SK-N-SH treated with all-trans-retinoic acid at 6 μM for 48 hours (cell line): ENCODE measurements around the gene ZMYND8.

Experiments
- OSR1 ChIP-seq: fragments of 250-450 bp; sonication (Bioruptor Pico); IDR thresholded peaks from 2 replicates; pipeline ENCODE4 v1.8.0; 2022; ENCODE audit warnings: moderate library complexity, mild to moderate bottlenecking, inconsistent platforms
- TCF4 ChIP-seq: fragments of 250-450 bp; sonication (Bioruptor Pico); IDR thresholded peaks from 2 replicates; pipeline ENCODE4 v1.8.0; 2021; ENCODE audit warnings: mild to moderate bottlenecking, moderate library complexity, borderline replicate concordance
- ZFP3 ChIP-seq: fragments of 250-450 bp; sonication (Bioruptor Pico); IDR thresholded peaks from 2 replicates; pipeline ENCODE4 v1.5.0; 2020; ENCODE audit warnings: mild to moderate bottlenecking, moderate library complexity
- TF ChIP-seq, protein P1 (sequence below): fragments of 250-450 bp; sonication (Bioruptor Pico); IDR thresholded peaks from 2 replicates; pipeline ENCODE4 v1.5.1; 2020; ENCODE audit warnings: low read depth, mild to moderate bottlenecking, moderate library complexity
- TF ChIP-seq, protein P2 (sequence below): fragments of 250-450 bp; sonication (Bioruptor Pico); IDR thresholded peaks from 2 replicates; pipeline ENCODE4 v1.8.0; 2020; ENCODE audit warnings: mild to moderate bottlenecking, moderate library complexity, borderline replicate concordance

DNA sequence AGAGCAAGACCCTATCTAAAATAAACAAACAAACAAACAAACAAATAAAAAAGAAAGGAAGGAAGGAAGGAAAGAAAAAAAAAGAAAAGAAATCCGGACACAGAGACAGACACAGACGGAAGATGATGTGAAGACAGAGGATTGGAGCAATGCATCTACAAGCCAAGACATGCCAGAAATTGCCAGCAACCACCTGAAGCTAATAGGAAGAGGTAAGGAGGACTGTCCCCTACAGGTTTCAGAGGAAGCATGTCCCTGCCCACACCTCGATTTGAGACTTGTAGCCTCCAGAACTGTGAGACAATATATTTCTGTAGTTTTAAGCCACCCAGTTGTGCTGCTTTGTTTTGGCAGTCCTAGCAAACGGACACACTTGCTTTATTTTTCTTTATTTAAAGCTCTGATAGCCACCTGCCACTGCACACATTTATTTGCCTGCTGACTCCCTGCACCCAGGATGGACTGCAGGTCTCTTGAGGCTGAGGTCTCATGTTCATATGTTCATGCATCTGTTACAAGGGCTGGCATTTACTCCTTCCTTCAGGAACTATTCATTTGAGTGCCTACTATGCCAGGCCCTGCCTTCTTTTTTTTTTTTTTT, 20.7 kb upstream of the ZMYND8 start:
- TF ChIP-seq OSR1 (CRISPR knock-in tag) (no peak), ZFP3 (CRISPR knock-in tag) (no peak), TCF4 (CRISPR knock-in tag) (no peak)
- TF ChIP-seq, protein P1, sequence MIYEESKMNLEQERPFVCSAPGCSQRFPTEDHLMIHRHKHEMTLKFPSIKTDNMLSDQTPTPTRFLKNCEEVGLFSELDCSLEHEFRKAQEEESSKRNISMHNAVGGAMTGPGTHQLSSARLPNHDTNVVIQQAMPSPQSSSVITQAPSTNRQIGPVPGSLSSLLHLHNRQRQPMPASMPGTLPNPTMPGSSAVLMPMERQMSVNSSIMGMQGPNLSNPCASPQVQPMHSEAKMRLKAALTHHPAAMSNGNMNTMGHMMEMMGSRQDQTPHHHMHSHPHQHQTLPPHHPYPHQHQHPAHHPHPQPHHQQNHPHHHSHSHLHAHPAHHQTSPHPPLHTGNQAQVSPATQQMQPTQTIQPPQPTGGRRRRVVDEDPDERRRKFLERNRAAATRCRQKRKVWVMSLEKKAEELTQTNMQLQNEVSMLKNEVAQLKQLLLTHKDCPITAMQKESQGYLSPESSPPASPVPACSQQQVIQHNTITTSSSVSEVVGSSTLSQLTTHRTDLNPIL (CRISPR knock-in tag), result no peak
- TF ChIP-seq, protein P2, sequence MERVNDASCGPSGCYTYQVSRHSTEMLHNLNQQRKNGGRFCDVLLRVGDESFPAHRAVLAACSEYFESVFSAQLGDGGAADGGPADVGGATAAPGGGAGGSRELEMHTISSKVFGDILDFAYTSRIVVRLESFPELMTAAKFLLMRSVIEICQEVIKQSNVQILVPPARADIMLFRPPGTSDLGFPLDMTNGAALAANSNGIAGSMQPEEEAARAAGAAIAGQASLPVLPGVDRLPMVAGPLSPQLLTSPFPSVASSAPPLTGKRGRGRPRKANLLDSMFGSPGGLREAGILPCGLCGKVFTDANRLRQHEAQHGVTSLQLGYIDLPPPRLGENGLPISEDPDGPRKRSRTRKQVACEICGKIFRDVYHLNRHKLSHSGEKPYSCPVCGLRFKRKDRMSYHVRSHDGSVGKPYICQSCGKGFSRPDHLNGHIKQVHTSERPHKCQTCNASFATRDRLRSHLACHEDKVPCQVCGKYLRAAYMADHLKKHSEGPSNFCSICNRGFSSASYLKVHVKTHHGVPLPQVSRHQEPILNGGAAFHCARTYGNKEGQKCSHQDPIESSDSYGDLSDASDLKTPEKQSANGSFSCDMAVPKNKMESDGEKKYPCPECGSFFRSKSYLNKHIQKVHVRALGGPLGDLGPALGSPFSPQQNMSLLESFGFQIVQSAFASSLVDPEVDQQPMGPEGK (CRISPR knock-in tag), result no peak
